Gastrocnemius medialis (tissue), 4 donors: ENCODE data around the gene BTNL2. TPM values are rescaled to one million over a fixed set of nuclear protein-coding genes. Genes with fewer than 3 reads are reported as not detected.
"Not testable (repeated sequence)": the region's sequence is repeated elsewhere in the genome, so short reads cannot be mapped to it uniquely, and the experiment has no call there.

Experiments used
- ATAC-seq, 2 donors: fragments of 150-250 bp; one replicate each; pipeline ENCODE4 v1.9.1; 2016
- DNase-seq, 2 donors: peaks; one replicate each; pipeline ENCODE4 v3.0.0-alpha.2; 2019
- H3K27ac ChIP-seq, 4 donors: fragments of 200-600 bp; sonication (generic); 1 replicate in 1 of 4; 2 replicates in 3 of 4; pipeline ENCODE4 v1.5.1; 2016 to 2018; ENCODE audit warnings: mild to moderate bottlenecking in 2 of 4, moderate library complexity in 1 of 4
- H3K27me3 ChIP-seq, 3 donors: fragments of 200-600 bp; sonication (generic) in 2 of 3; 1 replicate in 1 of 3; 2 replicates in 2 of 3; pipeline versions ENCODE4 v1.5.1 to v1.6.0; 2016 to 2019; ENCODE audit warnings: mild to moderate bottlenecking in 1 of 3, moderate library complexity in 1 of 3
- H3K36me3 ChIP-seq, 2 donors: fragments of 200-600 bp; sonication (generic) in 1 of 2; one replicate each; pipeline ENCODE4 v1.5.1; 2017 to 2018
- H3K4me1 ChIP-seq, 2 donors: fragments of 200-600 bp; sonication (generic) in 1 of 2; one replicate each; pipeline ENCODE4 v1.5.1; 2016 to 2017; ENCODE audit warnings: mild to moderate bottlenecking in 2 of 2
- H3K4me3 ChIP-seq, 4 donors: fragments of 200-600 bp; sonication (generic) in 3 of 4; 1 replicate in 1 of 4; 2 replicates in 3 of 4; pipeline ENCODE4 v1.5.1; 2016 to 2019; ENCODE audit warnings: mild to moderate bottlenecking in 2 of 4
- H3K9me3 ChIP-seq, 3 donors: fragments of 200-600 bp; sonication (generic) in 2 of 3; 1 replicate in 1 of 3; 2 replicates in 2 of 3; pipeline ENCODE4 v1.5.1; 2016 to 2019
- CTCF ChIP-seq, 5 experiments: fragments of 450-650 bp in 3 of 5; fragments of 200-600 bp in 2 of 5; sonication (generic) in 2 of 5; IDR thresholded peaks in 4 of 5; conservative IDR thresholded peaks in 1 of 5; 1 replicate in 4 of 5; 2 replicates in 1 of 5; pipeline ENCODE4 v1.5.1; 2016 to 2019; ENCODE audit warnings: antibody characterized with exemption in 5 of 5, mild to moderate bottlenecking in 3 of 5, moderate library complexity in 3 of 5
- POLR2A ChIP-seq, 2 donors: fragments of 450-650 bp; IDR thresholded peaks; one replicate each; pipeline ENCODE4 v1.6.1; 2017; ENCODE audit warnings: antibody characterized with exemption in 2 of 2, mild to moderate bottlenecking in 2 of 2, moderate library complexity in 2 of 2
- in situ Hi-C, 4 donors: fragments of 200-750 bp; cut with MboI; loops; one replicate each; pipeline versions ENCODE4 v1.15.0 to v1.8.0; 2017; ENCODE audit warnings: low sequenced_read_pairs in 4 of 4
- intact Hi-C: fragments of 100-400 bp; cut with DNase I; formaldehyde crosslinking; loops from one replicate; pipeline ENCODE4 v1.15.1; 2023; ENCODE audit warnings: low total_unique reads
- total RNA-seq, 4 donors: library from RNA; depleted of rRNA; stranded (reverse); fragments of >200 nt; gene quantifications; one replicate each; pipeline versions ENCODE4 v1.1.0 to v1.2.3, GENCODE V29; 2016

BTNL2 gene
- total RNA-seq, 4 donors from 2014 or later, result not detected

DNA sequence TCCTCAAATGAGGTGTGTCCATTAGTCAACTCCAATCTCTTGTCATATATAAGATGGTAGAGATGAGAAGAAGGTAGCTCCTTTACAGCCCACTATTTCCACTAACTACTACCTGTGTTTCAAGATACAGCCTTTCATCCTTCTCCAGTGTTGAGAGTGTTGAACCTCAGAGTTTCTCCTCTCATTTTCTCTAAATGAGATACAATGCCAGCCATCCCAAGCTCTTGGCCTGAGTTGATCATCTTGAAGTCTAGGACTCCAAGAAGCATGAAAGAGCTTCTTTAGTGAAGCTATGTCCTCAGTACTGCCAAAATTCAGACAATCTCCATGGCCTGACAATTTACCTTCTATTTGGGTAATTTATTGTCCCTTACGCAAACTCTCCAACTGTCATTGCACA is 32.2 kb upstream of the BTNL2 start:
- DNase-seq, result no peak
- Histone ChIP-seq H3K36me3 (no peaks in the 10 kb centered on the region), H3K4me1 (no peaks in the 10 kb centered on the region), H3K27ac (peak overlapping the region in 3 of 4 donors; percentile 47 to 81 (median 60)), H3K4me3 (peak overlapping the region in 1 of 4 donors; percentile 51), H3K27me3 (no peaks in the 10 kb centered on the region), H3K9me3 (no peaks in the 10 kb centered on the region)
- intact Hi-C loops, result no loop called here
- in situ Hi-C loops, result no loop called here
- TF ChIP-seq CTCF (IDR thresholded peaks at IDR 0.05 in 4 of 5, conservative IDR thresholded peaks at IDR 0.05 in 1 of 5), result no peak
- no peak for TF ChIP-seq POLR2A (IDR thresholded peaks at IDR 0.05)
- no peak for ATAC-seq

DNA sequence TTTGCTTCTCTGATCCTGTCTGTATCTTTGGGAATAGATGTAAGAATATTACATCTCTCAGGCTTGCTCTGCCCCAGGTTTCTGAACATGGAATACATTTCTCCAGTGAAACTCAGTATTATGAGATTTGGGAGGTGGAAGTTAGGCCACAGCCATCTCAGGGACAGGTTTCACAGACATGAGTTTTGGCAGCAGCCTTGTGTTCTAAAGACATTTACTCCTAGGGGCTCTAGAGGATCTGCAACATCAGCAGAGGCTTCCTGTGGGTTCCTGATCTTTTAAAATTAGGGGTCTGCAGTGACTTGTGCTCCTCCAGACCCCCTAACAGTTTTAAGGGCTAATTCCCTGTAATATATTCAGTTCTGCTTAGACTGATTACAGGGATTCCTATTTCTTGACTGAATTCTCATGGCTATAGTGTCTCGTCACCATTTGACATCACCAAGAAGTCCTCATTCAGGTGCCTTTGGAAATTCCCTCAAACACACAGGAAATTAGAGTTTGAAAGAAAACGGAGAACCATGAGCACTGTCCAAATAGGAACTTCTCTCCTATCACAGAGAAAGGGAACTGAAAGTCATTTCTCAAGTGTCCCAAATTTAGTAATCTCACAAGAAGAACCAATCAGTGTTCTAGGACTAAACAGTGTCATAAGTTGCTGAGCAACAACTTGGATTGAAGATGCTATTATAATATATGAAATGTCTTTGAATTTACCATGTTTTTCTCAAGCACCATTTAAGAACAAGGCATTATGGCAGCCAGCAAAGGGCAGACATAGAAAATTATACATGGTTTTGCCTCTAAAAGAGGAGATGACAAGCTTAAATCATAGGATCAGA is 30.2 kb upstream of the BTNL2 start:
- no peaks in the 10 kb centered on the region for H3K27me3 ChIP-seq
- in situ Hi-C loops (no loop called here), intact Hi-C loops (no loop called here)
- ATAC-seq (peak; percentile 48 to 78), DNase-seq (no peak)
- TF ChIP-seq POLR2A (IDR thresholded peaks at IDR 0.05) (no peak), CTCF (IDR thresholded peaks at IDR 0.05 in 4 of 5, conservative IDR thresholded peaks at IDR 0.05 in 1 of 5) (no peak)
- H3K27ac ChIP-seq, result peak overlapping the region; percentile 3 to 67 (median 52)
- H3K9me3 ChIP-seq, result no peaks in the 10 kb centered on the region
- H3K4me1 ChIP-seq, result no peaks in the 10 kb centered on the region
- H3K4me3 ChIP-seq, result no peak overlapping the region
- H3K36me3 ChIP-seq, result no peaks in the 10 kb centered on the region

DNA sequence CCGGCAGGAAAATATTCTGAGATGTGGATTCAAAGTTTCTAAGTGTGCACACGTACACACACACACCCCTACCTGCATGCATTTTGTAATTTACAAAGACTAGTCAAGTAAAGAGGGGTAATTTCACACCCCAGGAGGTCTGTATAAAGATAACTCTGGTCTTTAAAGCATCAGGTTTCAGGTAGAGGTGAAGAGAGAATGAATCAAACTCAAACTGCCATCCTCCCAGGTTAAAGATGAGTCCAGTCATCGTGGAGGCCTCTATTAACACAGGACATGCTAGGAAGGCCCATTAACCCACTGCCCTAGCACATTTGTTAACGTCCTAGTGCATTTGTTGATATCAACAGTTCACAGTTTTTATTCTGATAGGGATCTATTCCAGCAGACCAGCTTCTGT is 29.2 kb upstream of the BTNL2 start:
- Histone ChIP-seq H3K27ac (peak overlapping the region in 1 of 4 donors; percentile 42), H3K27me3 (no peaks in the 10 kb centered on the region), H3K4me3 (no peak overlapping the region), H3K4me1 (no peaks in the 10 kb centered on the region), H3K9me3 (no peaks in the 10 kb centered on the region), H3K36me3 (no peaks in the 10 kb centered on the region)
- intact Hi-C loops, result no loop called here
- DNase-seq (no peak), ATAC-seq (no peak)
- TF ChIP-seq CTCF (IDR thresholded peaks at IDR 0.05 in 4 of 5, conservative IDR thresholded peaks at IDR 0.05 in 1 of 5) (no peak), POLR2A (IDR thresholded peaks at IDR 0.05) (no peak)
- in situ Hi-C loops, result no loop called here

GRCh38 chr6:32433950-32434349 is 27.0 kb upstream of the BTNL2 start:
- DNase-seq, H3K4me3 ChIP-seq, H3K36me3 ChIP-seq, H3K27me3 ChIP-seq, H3K27ac ChIP-seq, ATAC-seq, H3K4me1 ChIP-seq, H3K9me3 ChIP-seq, in situ Hi-C loops: not testable (repeated sequence)
- intact Hi-C loops, result loop anchor here (5.0 kb wide), 1 partner anchor 268 kb away; no protein-coding TSS in a partner anchor

DNA sequence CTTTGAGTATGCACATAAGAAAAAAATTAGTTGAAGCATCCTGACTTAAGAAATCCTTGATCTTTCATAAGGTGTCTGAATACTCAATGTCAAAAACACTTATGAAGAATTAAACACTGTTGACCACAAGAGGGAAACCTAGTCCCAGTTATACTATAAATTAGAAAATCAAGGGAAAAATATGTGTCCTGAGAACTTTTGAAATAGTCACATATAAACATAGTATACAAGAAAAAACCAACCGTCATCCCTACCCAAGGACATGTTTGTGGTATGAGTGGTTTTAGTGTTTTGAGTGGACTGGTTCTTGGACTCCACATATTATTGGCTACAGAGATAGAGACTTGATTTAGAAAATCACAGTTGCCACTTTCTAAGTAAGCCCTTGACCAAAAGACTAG is 25.1 kb upstream of the BTNL2 start:
- Histone ChIP-seq H3K4me3 (no peak overlapping the region), H3K36me3 (no peaks in the 10 kb centered on the region), H3K9me3 (no peaks in the 10 kb centered on the region), H3K27ac (no peak overlapping the region), H3K4me1 (no peaks in the 10 kb centered on the region), H3K27me3 (no peaks in the 10 kb centered on the region)
- intact Hi-C loops (loop anchor here (5.0 kb wide), 1 partner anchor 270 kb away; no protein-coding TSS in a partner anchor), in situ Hi-C loops (no loop called here)
- DNase-seq, result no peak
- peak in 3 of 5 experiments; percentile 16 to 37 (median 24) for TF ChIP-seq CTCF (IDR thresholded peaks at IDR 0.05 in 4 of 5, conservative IDR thresholded peaks at IDR 0.05 in 1 of 5)
- TF ChIP-seq POLR2A (IDR thresholded peaks at IDR 0.05), result no peak
- no peak for ATAC-seq
